Glutamatergic neuron (in vitro differentiated cells): ENCODE data around the gene MRLN. TPM values are rescaled to one million over a fixed set of nuclear protein-coding genes. Genes with fewer than 3 reads are reported as not detected.
"Not testable (repeated sequence)": the region's sequence is repeated elsewhere in the genome, so short reads cannot be mapped to it uniquely, and the experiment has no call there.

Experiments used
- DNase-seq: peaks from one replicate; pipeline ENCODE4 v3.0.0; 2022
- H3K27ac Mint-ChIP-seq: one replicate; pipeline ENCODE4 v1.8.0; 2020; ENCODE audit warnings: mild to moderate bottlenecking, mixed read lengths, inconsistent platforms; ENCODE audit not compliant: unreplicated experiment
- H3K27me3 Mint-ChIP-seq: one replicate; pipeline ENCODE4 v1.8.0; 2020; ENCODE audit warnings: mild to moderate bottlenecking, moderate library complexity, mixed read lengths, inconsistent platforms; ENCODE audit not compliant: unreplicated experiment
- H3K36me3 Mint-ChIP-seq: one replicate; pipeline ENCODE4 v1.8.0; 2020; ENCODE audit warnings: mild to moderate bottlenecking, mixed read lengths, inconsistent platforms; ENCODE audit not compliant: unreplicated experiment
- H3K4me1 Mint-ChIP-seq: one replicate; pipeline ENCODE4 v1.8.0; 2020; ENCODE audit warnings: mild to moderate bottlenecking, low read depth, mixed read lengths, inconsistent platforms; ENCODE audit not compliant: unreplicated experiment
- H3K4me3 Mint-ChIP-seq: one replicate; pipeline ENCODE4 v1.8.0; 2020; ENCODE audit warnings: mild to moderate bottlenecking, mixed read lengths, inconsistent platforms; ENCODE audit not compliant: unreplicated experiment
- H3K9me3 Mint-ChIP-seq: one replicate; pipeline ENCODE4 v1.8.0; 2020; ENCODE audit warnings: mild to moderate bottlenecking, moderate library complexity, mixed read lengths, inconsistent platforms; ENCODE audit not compliant: unreplicated experiment
- CTCF ChIP-seq: fragments of 200-600 bp; sonication (generic); IDR thresholded peaks from one replicate; pipeline ENCODE4 v1.5.0; 2021; ENCODE audit not compliant: partially characterized antibody, unreplicated experiment
- total RNA-seq: library from RNA; stranded (reverse); fragmentation: NEBNext Ultra II Directional; extraction: Animal tissue kit (Norgen Biotek cat#: 25700); gene quantifications from one replicate; pipeline ENCODE4 v1.2.1, GENCODE V29; 2021; ENCODE audit not compliant: unreplicated experiment

The MRLN gene
- total RNA-seq, 1 donor from 2014 or later = not detected

GRCh38 chr10:59791601-59792000 lies 38.3 kb upstream of the MRLN start:
- Mint-ChIP-seq H3K27me3 (no peaks in the 10 kb centered on the region), H3K36me3 (peaks cover 6% of the 10 kb centered on the region), H3K4me3 (no peak overlapping the region), H3K9me3 (no peaks in the 10 kb centered on the region), H3K27ac (no peak overlapping the region), H3K4me1 (peaks cover 6% of the 10 kb centered on the region)
- TF ChIP-seq CTCF = no peak
- no peak for DNase-seq

- H3K4me1 Mint-ChIP-seq, H3K36me3 Mint-ChIP-seq, H3K27ac Mint-ChIP-seq, DNase-seq, H3K27me3 Mint-ChIP-seq, H3K9me3 Mint-ChIP-seq, H3K4me3 Mint-ChIP-seq: not testable (repeated sequence)
Measured at GRCh38 chr10:59790080-59790479, 36.8 kb upstream of the MRLN start.

- DNase-seq, H3K9me3 Mint-ChIP-seq, H3K27me3 Mint-ChIP-seq, H3K4me3 Mint-ChIP-seq, H3K27ac Mint-ChIP-seq, H3K36me3 Mint-ChIP-seq, H3K4me1 Mint-ChIP-seq: not testable (repeated sequence)
Measured at GRCh38 chr10:59788914-59789313, 35.7 kb upstream of the MRLN start.

GRCh38 chr10:59787032-59787431 lies 33.8 kb upstream of the MRLN start:
- not testable (repeated sequence) for H3K4me1 Mint-ChIP-seq, H3K27me3 Mint-ChIP-seq, H3K27ac Mint-ChIP-seq, DNase-seq, H3K36me3 Mint-ChIP-seq, H3K4me3 Mint-ChIP-seq, H3K9me3 Mint-ChIP-seq

GRCh38 chr10:59785476-59785875 lies 32.2 kb upstream of the MRLN start:
- not testable (repeated sequence) for H3K4me3 Mint-ChIP-seq, H3K27me3 Mint-ChIP-seq, DNase-seq, H3K9me3 Mint-ChIP-seq, H3K27ac Mint-ChIP-seq, H3K4me1 Mint-ChIP-seq, H3K36me3 Mint-ChIP-seq

- H3K4me3 Mint-ChIP-seq = no peak overlapping the region
- no peak overlapping the region for H3K27ac Mint-ChIP-seq
- H3K9me3 Mint-ChIP-seq = peaks cover 2% of the 10 kb centered on the region
- no peaks in the 10 kb centered on the region for H3K4me1 Mint-ChIP-seq
- no peak for TF ChIP-seq CTCF
- H3K36me3 Mint-ChIP-seq = peaks cover 11% of the 10 kb centered on the region
- DNase-seq = no peak
- H3K27me3 Mint-ChIP-seq = no peaks in the 10 kb centered on the region
Measured at GRCh38 chr10:59781511-59781910, 28.3 kb upstream of the MRLN start.

GRCh38 chr10:59779756-59780533 lies 26.7 kb upstream of the MRLN start:
- Mint-ChIP-seq H3K9me3 (peaks cover 7% of the 10 kb centered on the region), H3K36me3 (peaks cover 16% of the 10 kb centered on the region), H3K4me1 (no peaks in the 10 kb centered on the region), H3K4me3 (no peak overlapping the region), H3K27me3 (no peaks in the 10 kb centered on the region), H3K27ac (no peak overlapping the region)
- no peak for TF ChIP-seq CTCF
- no peak for DNase-seq
